LNCAP (cell line): ENCODE data around the gene ACTR3C.

Experiments used
- CTCF ChIP-seq: fragments of 450-650 bp; IDR thresholded peaks from 2 replicates; pipeline ENCODE4 v1.5.1; 2017; ENCODE audit warnings: mild to moderate bottlenecking

The ACTR3C gene

GRCh38 chr7:150361807-150362621, 38.7 kb upstream of the ACTR3C start:
- TF ChIP-seq CTCF = no peak

- TF ChIP-seq CTCF = no peak
Measured at GRCh38 chr7:150361402-150361801, 38.1 kb upstream of the ACTR3C start.

- no peak for TF ChIP-seq CTCF
Measured at GRCh38 chr7:150360363-150361058, 37.2 kb upstream of the ACTR3C start.

GRCh38 chr7:150359622-150360362, 36.4 kb upstream of the ACTR3C start:
- no peak for TF ChIP-seq CTCF

- no peak for TF ChIP-seq CTCF
Measured at GRCh38 chr7:150358988-150359621, 35.8 kb upstream of the ACTR3C start.

GRCh38 chr7:150358433-150358832, 35.1 kb upstream of the ACTR3C start:
- TF ChIP-seq CTCF = no peak

GRCh38 chr7:150357771-150358427, 34.6 kb upstream of the ACTR3C start:
- no peak for TF ChIP-seq CTCF
